OCI-M2 (cell line): ENCODE results near the gene FRMD5.
"Not testable (repeated sequence)": the region's sequence is repeated elsewhere in the genome, so short reads cannot be mapped to it uniquely, and the experiment has no call there.

Source experiments
- DNase-seq: peaks from one replicate; lab custom pipeline; 2025; ENCODE audit not compliant: unreplicated experiment; lab: John Stamatoyannopoulos, UW

FRMD5 gene

DNA sequence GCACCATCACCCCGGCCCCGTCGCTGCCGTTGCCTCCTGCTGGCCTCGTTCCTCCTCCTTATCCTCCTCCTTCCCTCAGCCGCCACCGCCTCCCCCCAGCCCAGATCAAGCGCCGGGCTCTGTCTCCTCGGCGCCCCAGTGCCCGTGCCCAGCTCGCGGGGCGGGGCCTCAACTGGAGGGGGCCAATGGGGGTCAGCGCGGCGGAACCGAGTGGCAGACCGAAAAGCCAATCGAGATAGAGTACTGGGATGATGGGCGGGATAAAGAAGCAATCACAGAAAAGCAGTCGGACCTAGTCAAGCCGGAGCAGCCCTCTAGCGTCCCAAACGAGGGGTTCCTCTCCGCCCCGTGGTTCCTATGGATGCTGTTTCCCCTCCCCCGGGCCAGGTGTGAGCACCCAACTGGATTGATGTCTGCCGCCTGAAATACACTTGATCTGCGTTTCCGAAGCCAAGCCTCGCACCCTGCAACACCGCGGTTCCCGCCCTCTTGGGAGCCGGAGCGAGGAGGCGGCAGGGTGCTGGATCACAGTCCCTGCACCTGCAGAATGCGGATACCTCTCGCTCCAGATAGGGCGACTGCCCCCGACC, at the start of gene FRMD5:
Gene FRMD5 (minus strand): TSS at position 121 of the 590 bp plus-strand sequence.
- DNase-seq: peak; percentile 12

DNA sequence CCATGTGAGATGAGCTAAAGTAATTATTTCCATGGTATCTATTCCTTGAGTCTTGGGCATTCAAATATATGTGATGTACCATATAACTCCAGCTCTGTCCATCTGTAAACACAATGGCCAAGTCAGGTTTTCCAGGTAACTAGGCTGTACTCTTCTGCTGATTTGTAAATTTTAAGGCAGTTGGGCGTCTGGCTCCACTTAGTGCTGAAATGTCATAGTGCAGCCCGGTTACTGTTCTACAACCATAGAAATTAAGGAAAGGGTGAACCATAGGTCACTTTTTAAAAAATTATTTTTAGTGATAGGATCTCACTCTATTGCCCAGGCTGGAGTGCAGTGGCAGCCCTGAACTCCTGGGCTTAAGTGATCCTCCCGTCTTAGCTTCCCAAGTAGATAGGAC, 48.8 kb upstream of the FRMD5 start:
- no peak for DNase-seq

DNA sequence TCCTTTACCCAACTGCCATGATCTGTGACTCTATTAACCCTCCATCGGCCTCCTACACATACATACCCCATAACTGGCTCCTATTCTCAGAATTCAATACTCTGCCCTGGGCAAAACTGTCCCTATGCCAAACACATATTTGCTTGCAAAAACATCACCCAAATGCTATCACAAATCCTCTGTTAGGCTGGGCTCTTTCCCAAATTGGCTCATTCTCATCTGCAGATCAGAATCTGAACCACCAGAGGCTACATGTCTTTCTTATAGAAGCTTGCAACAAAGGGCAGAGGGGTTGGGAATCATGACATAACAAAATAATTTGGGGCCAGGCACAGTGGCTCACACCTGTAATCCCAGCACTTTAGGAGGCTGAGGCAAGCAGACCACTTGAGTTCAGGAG, 48.1 kb upstream of the FRMD5 start:
- no peak for DNase-seq

DNA sequence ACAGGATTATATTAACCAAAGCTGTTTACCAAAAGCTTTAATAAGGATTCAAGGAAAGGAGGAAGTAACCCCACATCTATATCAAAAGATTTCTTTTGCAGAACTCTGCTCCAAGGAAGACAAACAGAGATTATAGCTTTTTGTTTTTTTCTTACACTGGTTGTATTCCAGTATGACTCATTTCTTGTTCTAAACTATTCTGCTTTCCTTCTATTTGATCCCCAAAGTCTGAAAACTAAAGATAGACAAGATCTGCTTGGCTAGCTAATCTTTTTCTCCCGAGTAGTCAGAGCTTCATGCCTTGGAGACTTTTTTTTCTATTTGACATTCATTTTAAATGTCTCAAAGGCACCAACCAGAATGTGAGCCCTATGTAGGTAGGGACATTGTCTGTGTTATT, 36.8 kb upstream of the FRMD5 start:
- DNase-seq: no peak

DNA sequence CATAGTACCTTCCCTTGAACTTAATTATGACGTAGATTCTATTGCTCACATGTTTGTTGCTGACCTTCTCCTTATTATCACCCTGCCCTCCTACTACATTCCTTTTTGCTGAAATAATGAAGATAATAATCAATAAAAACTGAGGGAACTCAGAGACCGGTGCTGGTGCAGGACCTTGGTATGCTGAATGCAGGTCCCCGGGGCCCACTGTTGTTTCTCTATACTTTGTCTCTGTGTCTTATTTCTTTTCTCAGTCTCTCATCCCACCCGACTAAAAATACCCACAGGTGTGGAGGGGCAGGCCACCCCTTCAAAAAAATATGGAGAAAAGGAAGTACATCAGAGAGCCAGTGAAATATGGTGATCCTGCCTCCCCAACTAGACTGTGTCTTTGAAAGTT, 34.2 kb upstream of the FRMD5 start:
- DNase-seq: not testable (repeated sequence)

DNA sequence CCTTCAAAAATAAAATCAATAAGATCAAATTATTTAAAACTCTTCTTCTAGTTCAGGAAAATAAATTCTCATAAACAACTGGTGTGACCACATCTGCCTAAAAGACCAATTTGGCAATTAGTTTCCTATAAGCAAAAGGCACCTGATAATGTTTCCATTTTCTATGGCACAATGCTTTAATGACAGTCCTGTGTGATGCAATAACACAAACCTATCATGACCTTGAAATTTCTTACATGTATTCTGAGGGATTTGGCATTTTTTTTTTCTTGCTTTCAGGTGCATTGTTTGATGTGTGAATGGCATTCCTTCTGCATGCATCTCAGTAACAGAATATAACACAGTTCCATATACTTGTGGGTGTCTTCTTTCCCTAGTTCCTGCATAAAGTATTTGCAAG, 32.5 kb upstream of the FRMD5 start:
- no peak for DNase-seq

DNA sequence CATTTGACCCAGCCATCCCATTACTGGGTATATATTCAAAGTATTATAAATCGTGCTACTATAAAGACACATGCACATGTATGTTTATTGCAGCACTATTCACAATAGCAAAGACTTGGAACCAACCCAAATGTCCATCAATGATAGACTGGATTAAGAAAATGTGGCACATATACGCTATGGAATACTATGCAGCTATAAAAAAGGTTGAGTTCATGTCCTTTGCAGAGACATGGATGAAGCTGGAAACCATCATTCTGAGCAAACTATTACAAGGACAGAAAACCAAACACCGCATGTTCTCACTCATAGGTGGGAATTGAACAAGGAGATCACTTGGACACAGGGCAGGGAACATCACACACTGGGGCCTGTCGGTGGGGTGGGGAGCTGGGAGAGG, 31.9 kb upstream of the FRMD5 start:
- not testable (repeated sequence) for DNase-seq

DNA sequence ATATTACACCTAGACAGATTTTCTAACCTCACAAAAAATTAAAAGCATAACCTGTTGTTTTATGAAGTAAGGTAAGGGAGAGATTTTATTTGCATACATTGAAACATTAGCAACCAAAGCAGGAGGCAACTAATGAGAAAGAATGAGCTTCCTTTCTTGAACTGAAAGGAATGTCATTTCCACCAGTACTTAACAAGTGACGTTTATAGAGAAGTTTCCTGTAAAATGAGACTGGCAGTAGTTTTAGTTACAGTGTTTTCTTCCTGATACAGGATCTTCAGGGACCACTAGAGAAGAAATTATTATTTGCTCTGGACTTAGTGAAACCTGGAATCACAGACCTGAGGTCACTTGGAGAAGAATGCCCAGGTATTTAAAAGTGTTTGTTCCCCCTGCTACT, 27.4 kb upstream of the FRMD5 start:
- no peak for DNase-seq

DNA sequence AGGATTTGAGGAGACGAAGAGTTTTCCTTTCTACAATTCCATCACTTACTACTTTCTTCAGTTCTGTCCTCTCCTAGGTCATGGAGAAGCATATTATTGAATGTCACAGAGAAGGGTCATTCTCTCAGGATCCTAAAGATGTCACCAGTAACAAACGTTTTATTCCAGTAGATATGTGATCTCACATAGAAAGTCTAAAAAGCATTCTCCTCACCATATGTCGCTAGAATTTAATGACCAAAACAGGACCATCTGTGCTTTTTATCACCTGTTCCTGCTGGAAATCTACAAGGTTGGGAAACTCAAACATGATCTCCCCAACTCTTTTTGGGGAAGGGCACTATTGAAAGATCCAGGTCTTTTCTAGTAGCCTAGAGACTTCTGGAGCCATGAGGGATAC, 24.0 kb upstream of the FRMD5 start:
- no peak for DNase-seq

DNA sequence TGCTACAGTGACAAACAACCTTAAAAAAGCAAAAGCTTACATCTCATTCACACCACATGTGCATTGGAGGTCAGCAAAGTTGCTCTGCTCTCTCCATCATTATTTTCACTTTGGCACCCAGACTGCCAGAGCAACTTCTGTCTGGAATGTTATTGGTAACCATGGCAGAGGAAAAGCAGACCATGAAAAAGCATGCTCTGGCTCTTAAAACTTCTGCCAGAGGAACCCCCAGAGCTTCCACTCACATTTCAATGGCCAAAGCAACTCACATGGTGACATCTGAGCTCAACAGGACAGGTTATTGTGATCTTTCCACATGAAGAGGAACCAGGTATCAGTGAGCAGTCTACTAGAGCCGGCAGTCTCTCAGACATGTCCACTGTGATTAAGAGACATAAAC, 21.9 kb upstream of the FRMD5 start:
- no peak for DNase-seq

DNA sequence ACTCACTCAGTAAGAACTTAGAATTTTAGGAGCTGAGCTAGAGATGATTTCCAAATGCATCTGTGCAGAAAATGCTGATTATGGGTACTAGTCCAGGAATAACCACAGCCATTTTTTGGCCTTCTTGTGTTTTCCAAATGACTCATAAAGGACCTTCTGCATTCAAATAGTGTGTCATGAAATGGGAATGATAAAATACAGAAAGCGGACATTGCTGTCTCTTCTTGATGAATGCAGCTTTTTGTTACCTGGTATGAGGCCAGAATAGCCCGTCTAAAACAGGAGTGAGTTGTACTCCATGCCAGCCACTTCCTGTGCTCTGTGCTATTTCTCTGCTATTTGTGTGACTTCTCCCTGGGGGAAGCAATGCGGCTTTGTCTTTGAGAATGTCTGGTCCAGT, 20.5 kb upstream of the FRMD5 start:
- no peak for DNase-seq

DNA sequence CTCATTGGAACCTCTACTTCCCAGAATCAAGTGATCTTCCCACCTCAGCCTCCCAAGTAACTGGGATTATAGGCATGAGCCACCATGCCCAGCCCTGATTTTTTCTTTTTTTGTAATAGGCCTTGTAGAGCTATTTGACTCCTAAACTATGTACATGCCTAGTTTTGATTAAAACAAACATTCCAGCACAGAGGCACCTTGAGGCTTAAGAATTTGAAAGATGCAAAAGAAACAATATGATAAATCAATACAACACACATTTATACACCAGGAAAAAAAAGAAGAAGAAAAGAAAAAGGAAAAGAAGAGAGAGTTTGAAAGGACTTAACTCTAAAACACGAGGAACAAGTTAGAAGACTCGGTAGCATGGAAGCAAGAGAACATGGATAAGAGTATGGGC, 13.9 kb upstream of the FRMD5 start:
- no peak for DNase-seq

DNA sequence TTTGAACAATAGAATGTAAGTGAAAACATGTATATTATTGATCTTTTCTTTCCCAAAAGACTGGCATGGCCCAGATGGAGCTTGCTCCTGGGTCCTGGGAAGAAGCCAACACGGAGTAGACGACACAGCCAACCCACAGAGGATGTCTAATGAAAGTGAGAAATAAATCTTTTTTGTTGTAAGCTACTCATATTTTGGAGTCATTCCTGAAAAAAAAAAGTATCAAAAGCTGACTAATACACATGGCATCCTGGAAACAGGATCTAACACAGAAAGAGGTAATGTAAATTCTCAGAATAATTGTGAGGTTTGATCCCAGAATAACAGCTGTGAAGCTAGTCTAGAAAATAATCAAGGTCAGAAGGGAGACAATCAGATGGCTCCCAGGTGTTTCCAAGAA, 12.6 kb upstream of the FRMD5 start:
- no peak for DNase-seq

DNA sequence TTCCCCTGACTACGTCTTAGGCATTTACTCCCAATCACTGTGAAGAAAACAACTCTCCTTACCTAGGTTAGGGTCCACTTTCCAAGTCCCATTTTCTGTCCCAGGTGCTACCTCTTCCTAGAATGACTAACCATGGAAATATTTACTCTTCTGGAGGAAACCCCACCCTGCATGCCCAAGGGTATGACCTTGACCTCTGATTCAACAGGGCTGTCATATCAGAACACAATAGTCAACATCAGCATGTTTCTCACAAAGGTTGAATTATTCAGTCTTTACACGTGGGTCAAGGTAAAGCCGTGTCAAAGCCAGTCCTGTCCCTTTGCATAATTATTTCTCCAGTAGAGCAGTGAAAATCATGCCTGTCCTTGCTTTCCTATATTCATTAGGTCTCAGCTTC, 4.3 kb upstream of the FRMD5 start:
- DNase-seq: no peak

DNA sequence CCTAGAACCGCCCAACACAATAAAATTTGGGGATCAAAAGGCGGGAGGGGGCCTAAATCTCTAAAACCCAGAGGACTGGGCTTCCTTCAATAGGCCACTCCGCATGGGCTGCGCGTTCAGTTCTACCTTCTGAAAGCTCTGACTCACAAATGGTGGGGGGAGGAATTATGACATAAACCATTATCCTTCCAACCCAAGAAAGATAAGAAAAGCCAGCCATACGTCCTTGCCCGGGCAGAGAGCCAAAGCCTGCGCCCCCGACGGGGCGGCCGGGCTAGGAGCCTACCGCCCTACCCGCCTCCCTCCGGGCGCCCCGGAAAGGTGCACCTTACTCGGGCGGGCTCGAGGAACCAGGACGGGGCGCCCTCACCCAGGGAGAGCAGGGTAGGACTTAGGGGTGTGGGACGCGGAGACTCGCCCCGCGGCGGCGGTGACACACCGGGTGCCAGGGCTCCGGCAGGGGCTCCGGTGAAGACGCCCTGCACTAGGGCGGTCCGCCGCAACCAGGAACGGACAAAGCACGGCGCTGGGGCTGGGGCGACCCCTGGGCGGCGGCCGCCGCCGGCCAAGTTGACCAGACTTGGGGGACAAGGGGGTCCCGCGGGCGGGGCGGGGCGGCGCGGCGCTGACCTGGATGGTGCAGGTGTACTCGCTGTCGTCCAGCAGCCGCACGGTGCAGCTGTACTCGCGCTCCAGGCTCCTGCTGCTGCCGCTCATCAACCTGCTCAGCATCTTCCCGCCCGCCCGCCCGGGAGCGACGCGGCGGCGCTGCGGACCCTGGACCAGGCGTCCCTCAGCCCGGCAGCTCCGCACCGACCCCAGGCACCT, 534 bp downstream of the FRMD5 start:
- DNase-seq: no peak

DNA sequence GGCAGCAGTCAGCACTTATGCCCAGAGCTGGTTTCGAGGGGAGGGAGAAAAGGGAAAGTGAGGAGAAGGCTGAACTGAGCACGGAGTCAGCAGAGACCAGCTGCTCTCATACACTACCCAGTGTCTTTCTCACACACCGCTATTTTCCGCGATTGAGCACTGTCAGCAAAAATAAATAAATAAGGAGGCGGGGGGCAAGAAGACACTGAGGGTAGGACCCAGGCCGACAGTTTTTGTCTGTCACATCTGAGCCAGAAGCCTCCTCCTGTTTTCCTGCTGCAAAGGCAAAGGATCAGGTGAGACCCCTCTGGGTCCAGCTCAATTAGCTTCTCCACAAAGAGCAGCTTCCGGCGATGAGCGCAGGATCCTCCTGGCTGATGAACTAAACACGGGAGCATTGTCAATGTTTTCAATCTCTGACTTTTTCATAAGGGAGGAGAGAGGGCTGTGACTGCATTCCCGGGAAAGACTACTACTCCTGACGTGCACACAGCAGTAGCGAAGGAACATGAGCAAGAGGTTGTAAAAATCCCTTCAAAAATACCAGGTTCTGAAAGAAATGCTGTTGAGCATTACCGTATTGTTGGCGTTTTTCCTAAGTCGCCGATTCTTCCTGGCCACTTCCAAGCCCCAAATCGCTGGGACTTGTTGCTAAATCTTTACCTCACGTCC, 1.3 kb downstream of the FRMD5 start:
- DNase-seq: no peak

DNA sequence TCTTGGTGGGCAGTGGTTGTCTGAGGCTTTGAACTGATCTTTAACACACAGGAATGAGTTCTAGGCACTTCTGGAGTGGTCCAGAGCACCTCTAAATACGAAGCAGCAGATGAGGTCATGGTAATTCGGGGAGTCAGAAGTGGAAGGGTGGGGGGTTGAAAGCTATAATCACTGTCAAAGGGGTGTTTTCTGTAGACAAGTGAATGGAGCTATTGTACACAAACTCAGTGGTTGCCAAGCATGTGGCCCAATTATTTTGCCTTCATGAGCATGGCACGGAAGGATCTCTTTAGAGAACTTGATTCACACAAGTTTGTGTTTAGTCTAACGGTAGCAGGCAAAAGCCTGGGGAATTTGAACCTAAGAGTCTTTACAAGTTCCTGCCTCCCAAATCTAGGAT, 6.3 kb downstream of the FRMD5 start:
- no peak for DNase-seq

DNA sequence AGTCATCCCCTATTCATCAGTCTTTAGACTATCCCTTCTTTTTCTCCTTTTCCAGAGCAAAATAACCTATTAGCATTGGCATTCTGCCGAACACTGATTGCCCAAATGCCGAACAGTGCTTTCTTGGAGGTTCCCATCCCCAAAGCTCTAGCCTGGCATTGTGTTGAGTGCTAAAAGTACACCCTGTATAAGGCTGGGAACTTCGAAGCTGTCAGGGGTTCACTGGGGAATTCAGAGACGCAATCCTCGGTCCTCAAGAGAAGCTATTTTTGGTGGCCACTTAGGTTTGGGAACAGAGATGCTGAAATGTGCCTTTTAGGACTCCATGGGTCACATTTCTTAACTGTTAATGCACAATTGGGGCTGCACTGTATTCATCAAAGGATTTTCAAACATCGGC, 8.4 kb downstream of the FRMD5 start:
- no peak for DNase-seq

DNA sequence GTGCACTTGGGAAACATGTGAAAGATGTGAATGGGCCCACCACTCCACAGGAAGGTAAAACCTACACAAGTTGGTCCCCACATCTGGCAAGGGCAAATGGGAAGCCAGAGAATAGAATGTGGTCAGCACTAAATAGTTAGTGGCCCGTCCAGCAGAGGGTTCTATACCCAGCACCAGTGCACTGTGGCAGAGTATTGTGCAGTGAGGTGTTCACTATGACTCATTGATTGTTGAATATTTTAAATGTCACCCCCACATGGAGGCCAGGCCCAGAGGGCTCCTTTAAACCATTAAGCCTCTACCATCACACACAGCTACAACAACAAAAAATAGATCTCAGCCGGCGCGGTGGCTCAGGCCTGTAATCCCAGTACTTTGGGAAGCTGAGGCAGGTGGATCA, 11.7 kb downstream of the FRMD5 start:
- DNase-seq: no peak

DNA sequence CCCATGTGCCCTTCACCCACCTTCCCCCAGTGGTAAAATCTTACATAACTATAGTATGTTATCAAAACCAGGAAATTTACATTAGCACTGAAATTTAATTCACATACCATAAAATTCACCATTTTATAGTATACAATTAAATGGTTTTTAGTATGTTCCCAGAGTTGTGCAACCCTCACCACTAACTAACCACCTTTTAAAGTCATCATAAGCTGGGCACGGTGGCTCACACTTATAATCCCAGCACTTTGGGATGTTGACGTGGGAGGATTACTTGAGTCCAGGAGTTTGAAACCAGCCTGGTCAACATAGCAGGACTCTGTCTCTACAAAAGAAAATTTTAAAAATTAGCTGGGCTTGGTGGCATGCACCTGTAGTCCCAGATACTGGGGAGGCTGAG, 13.7 kb downstream of the FRMD5 start:
- DNase-seq: no peak

DNA sequence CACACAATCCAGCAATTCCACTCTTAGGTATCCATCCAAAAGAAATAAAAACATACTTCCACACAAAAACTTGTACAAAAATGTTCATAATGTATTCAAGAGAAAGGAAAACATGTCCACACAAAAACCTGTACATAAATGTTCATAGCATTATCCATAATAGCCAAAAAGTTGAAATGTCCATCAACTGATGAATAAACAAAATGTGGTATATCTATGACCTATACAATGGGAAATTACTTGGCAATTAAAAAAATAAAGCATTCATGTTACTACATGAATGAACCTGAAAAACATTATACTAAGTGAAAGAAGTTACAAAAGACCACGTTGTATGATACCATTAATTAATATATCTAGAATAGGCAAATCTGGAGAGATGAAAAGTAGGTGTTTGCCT, 17.9 kb downstream of the FRMD5 start:
- DNase-seq: no peak

DNA sequence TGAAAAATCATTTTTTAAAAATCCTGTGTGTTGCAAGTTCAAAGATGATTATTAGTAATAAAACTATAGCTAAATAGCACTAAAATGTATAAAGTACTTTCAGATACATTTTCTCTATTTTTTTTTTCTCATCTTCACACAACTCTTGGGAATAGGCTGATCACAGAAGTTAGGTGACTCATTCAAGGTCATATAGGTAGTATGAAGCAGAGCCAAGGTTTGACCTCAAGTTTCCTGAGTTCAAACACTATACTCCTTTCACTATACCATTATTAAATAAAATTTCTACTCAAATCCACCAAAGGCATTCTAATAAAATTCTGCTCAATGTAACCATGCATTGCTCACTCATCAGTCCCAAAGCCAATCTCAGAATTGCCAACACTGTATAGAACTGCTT, 21.3 kb downstream of the FRMD5 start:
- DNase-seq: no peak
